Measurements from ENCODE around the gene FAF1. TPM values are rescaled to one million over a fixed set of nuclear protein-coding genes. Genes with fewer than 3 reads are reported as not detected.

FAF1 gene
- total and polyA plus RNA-seq, 4 donors = 27.2 to 51.6 (median 37.1) TPM

- Histone ChIP-seq H3K36me3 (ENCODE audit: control insufficient read depth in 4 of 4, insufficient read depth in 4 of 4, low read length in 4 of 4) (no peaks in the 10 kb centered on the region), H3K4me3 (no peak overlapping the region), H3K4me1 (ENCODE audit: control insufficient read depth in 5 of 5, insufficient read depth in 5 of 5, low read length in 5 of 5) (peaks cover 0 to 35% (median 8%) of the 10 kb centered on the region in 5 donors), H3K27ac (ENCODE audit: low read depth in 1 of 2, low read length in 1 of 2) (no peak overlapping the region), H3K27me3 (ENCODE audit: control insufficient read depth in 3 of 3, insufficient read depth in 3 of 3, low read length in 2 of 3) (peaks cover 18 to 90% (median 90%) of the 10 kb centered on the region in 3 donors), H3K9ac (ENCODE audit: insufficient read depth in 1 of 2, low read length in 2 of 2) (no peak overlapping the region), H3K9me3 (ENCODE audit: control insufficient read depth in 4 of 4, insufficient read depth in 3 of 4, low read length in 3 of 4) (peaks cover 0 to 8% (median 0%) of the 10 kb centered on the region in 4 donors)
- 3 to 4% methylated on average over 69 of the region's 69 CpGs for WGBS, 2 donors
- ATAC-seq (ENCODE audit: insufficient read depth, low FRiP score) = no peak
- no peak for TF ChIP-seq CTCF (IDR thresholded peaks at IDR 0.05; ENCODE audit: control extremely low read depth, extremely low read depth)
- peak in 2 of 3 donors; percentile 34 to 35 for DNase-seq
Measured at GRCh38 chr1:50420689-50421365, 539.2 kb downstream of the FAF1 start.

GRCh38 chr1:50419907-50420677, 540.0 kb downstream of the FAF1 start:
- no peaks in the 10 kb centered on the region for H3K36me3 ChIP-seq (ENCODE audit: control insufficient read depth in 4 of 4, insufficient read depth in 4 of 4, low read length in 4 of 4)
- H3K9ac ChIP-seq (ENCODE audit: insufficient read depth in 1 of 2, low read length in 2 of 2) = no peak overlapping the region
- DNase-seq = no peak
- peaks cover 0 to 12% (median 0%) of the 10 kb centered on the region in 4 donors for H3K9me3 ChIP-seq (ENCODE audit: control insufficient read depth in 4 of 4, insufficient read depth in 3 of 4, low read length in 3 of 4)
- peaks cover 21 to 90% (median 90%) of the 10 kb centered on the region in 3 donors for H3K27me3 ChIP-seq (ENCODE audit: control insufficient read depth in 3 of 3, insufficient read depth in 3 of 3, low read length in 2 of 3)
- ATAC-seq (ENCODE audit: insufficient read depth, low FRiP score) = no peak
- TF ChIP-seq CTCF (IDR thresholded peaks at IDR 0.05; ENCODE audit: control extremely low read depth, extremely low read depth) = no peak
- 7 to 15% methylated on average over 21 of the region's 21 CpGs for WGBS, 2 donors
- peaks cover 0 to 37% (median 8%) of the 10 kb centered on the region in 5 donors for H3K4me1 ChIP-seq (ENCODE audit: control insufficient read depth in 5 of 5, insufficient read depth in 5 of 5, low read length in 5 of 5)
- H3K27ac ChIP-seq (ENCODE audit: low read depth in 1 of 2, low read length in 1 of 2) = no peak overlapping the region
- no peak overlapping the region for H3K4me3 ChIP-seq

GRCh38 chr1:50419192-50419906, 540.7 kb downstream of the FAF1 start:
- Histone ChIP-seq H3K4me1 (ENCODE audit: control insufficient read depth in 5 of 5, insufficient read depth in 5 of 5, low read length in 5 of 5) (peaks cover 0 to 37% (median 8%) of the 10 kb centered on the region in 5 donors), H3K27me3 (ENCODE audit: control insufficient read depth in 3 of 3, insufficient read depth in 3 of 3, low read length in 2 of 3) (peaks cover 23 to 90% (median 90%) of the 10 kb centered on the region in 3 donors)
- WGBS, 2 donors = 2 to 5% methylated on average over 49 to 60 of the region's 60 CpGs

More at GRCh38 chr1:50419192-50419906, 540.7 kb downstream of the FAF1 start:
- TF ChIP-seq CTCF (IDR thresholded peaks at IDR 0.05; ENCODE audit: control extremely low read depth, extremely low read depth) = no peak
- Histone ChIP-seq H3K27ac (ENCODE audit: low read depth in 1 of 2, low read length in 1 of 2) (no peak overlapping the region), H3K9ac (ENCODE audit: insufficient read depth in 1 of 2, low read length in 2 of 2) (no peak overlapping the region), H3K4me3 (no peak overlapping the region), H3K36me3 (ENCODE audit: control insufficient read depth in 4 of 4, insufficient read depth in 4 of 4, low read length in 4 of 4) (no peaks in the 10 kb centered on the region), H3K9me3 (ENCODE audit: control insufficient read depth in 4 of 4, insufficient read depth in 3 of 4, low read length in 3 of 4) (peaks cover 0 to 17% (median 0%) of the 10 kb centered on the region in 4 donors)
- ATAC-seq (ENCODE audit: insufficient read depth, low FRiP score) (no peak), DNase-seq (no peak)
